ENCODE measurements around the gene SERPINA3.

DNA sequence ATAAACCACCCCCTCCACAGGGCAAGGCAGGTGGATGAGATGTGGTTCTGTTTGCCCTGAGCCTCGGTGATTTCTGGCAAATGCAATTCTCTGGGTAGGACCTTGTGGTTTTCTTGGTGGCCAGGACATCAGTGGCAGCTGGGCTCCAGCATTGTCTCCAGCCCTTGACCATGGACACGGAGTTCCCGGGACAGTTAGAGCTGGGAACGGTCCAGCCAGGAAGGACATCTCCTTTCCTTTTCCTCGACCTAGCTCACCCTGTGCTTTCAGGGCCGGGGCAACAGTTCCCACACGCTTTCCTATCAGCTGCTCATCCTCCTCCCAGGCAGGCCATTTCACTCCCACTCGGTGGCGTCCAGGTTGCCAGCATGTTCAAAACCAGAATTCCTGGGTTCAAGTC is 41.8 kb upstream of the SERPINA3 start:
- TF ChIP-seq CTCF (conservative IDR thresholded peaks at IDR 0.05 in 1 of 2, IDR thresholded peaks at IDR 0.05 in 1 of 2; ENCODE audit: extremely low read depth in 1 of 2, insufficient read depth in 1 of 2, low read depth in 1 of 2, low read length in 2 of 2) (no peak), EZH2 (IDR thresholded peaks at IDR 0.05; ENCODE audit: borderline replicate concordance, low read length) (no peak)
